ENCODE results near the gene ARID2. TPM values are rescaled to one million over a fixed set of nuclear protein-coding genes. Genes with fewer than 3 reads are reported as not detected.

Gene ARID2
- total RNA-seq, 1 experiment from 2014 or later = 21.9 TPM

- no peaks in the 10 kb centered on the region for H3K27me3 Mint-ChIP-seq (ENCODE audit: insufficient read depth, unreplicated experiment)
- intact Hi-C loops (cut with micrococcal nuclease) = loop anchor here (10.0 kb wide), 1 partner anchor 131 kb away; no protein-coding TSS in a partner anchor
- H3K4me3 Mint-ChIP-seq (ENCODE audit: unreplicated experiment) = no peak overlapping the region
- ChIA-PET POLR2A (no interaction called here), CTCF (no interaction called here)
- H3K4me1 Mint-ChIP-seq (ENCODE audit: insufficient read depth, unreplicated experiment) = no peaks in the 10 kb centered on the region
- no TSS peak for BruUV-seq (replicated peaks)
- H3K9me3 Mint-ChIP-seq (ENCODE audit: unreplicated experiment) = no peaks in the 10 kb centered on the region
- no peak overlapping the region for H3K27ac Mint-ChIP-seq (ENCODE audit: low read depth, unreplicated experiment)
- no peak for TF ChIP-seq CTCF (IDR thresholded peaks at IDR 0.05; ENCODE audit: unreplicated experiment)
- DNase-seq (ENCODE audit: unreplicated experiment) = no peak
- peaks cover 44% of the 10 kb centered on the region for H3K36me3 Mint-ChIP-seq (ENCODE audit: insufficient read depth, unreplicated experiment)
These were observed 166.5 kb downstream of the ARID2 start for GRCh38 chr12:45895961-45896360.

GRCh38 chr12:45898094-45898493, 168.6 kb downstream of the ARID2 start:
- no peak overlapping the region for H3K27ac Mint-ChIP-seq (ENCODE audit: low read depth, unreplicated experiment)
- H3K27me3 Mint-ChIP-seq (ENCODE audit: insufficient read depth, unreplicated experiment) = no peaks in the 10 kb centered on the region
- intact Hi-C loops (cut with micrococcal nuclease) = loop anchor here (10.0 kb wide), 1 partner anchor 133 kb away; no protein-coding TSS in a partner anchor
- BruUV-seq (replicated peaks) = no TSS peak
- H3K9me3 Mint-ChIP-seq (ENCODE audit: unreplicated experiment) = no peaks in the 10 kb centered on the region
- no peak overlapping the region for H3K4me3 Mint-ChIP-seq (ENCODE audit: unreplicated experiment)
- POLR2A ChIA-PET = no interaction called here
- peaks cover 39% of the 10 kb centered on the region for H3K36me3 Mint-ChIP-seq (ENCODE audit: insufficient read depth, unreplicated experiment)
- DNase-seq (ENCODE audit: unreplicated experiment) = no peak
- TF ChIP-seq CTCF (IDR thresholded peaks at IDR 0.05; ENCODE audit: unreplicated experiment) = no peak
- CTCF ChIA-PET = no interaction called here
- no peaks in the 10 kb centered on the region for H3K4me1 Mint-ChIP-seq (ENCODE audit: insufficient read depth, unreplicated experiment)

GRCh38 chr12:45907955-45908354, 178.4 kb downstream of the ARID2 start:
- H3K27ac Mint-ChIP-seq (ENCODE audit: low read depth, unreplicated experiment) = no peak overlapping the region
- no peaks in the 10 kb centered on the region for H3K27me3 Mint-ChIP-seq (ENCODE audit: insufficient read depth, unreplicated experiment)
- no peaks in the 10 kb centered on the region for H3K9me3 Mint-ChIP-seq (ENCODE audit: unreplicated experiment)
- no peak for TF ChIP-seq CTCF (IDR thresholded peaks at IDR 0.05; ENCODE audit: unreplicated experiment)
- POLR2A ChIA-PET = no interaction called here
- peaks cover 36% of the 10 kb centered on the region for H3K36me3 Mint-ChIP-seq (ENCODE audit: insufficient read depth, unreplicated experiment)
- BruUV-seq (replicated peaks) = no TSS peak
- intact Hi-C loops (cut with micrococcal nuclease) = loop anchor here (10.0 kb wide), 1 partner anchor 363 kb away; no protein-coding TSS in a partner anchor
- CTCF ChIA-PET = no interaction called here
- H3K4me3 Mint-ChIP-seq (ENCODE audit: unreplicated experiment) = no peak overlapping the region
- no peak for DNase-seq (ENCODE audit: unreplicated experiment)
- no peaks in the 10 kb centered on the region for H3K4me1 Mint-ChIP-seq (ENCODE audit: insufficient read depth, unreplicated experiment)

- H3K4me3 Mint-ChIP-seq (ENCODE audit: unreplicated experiment) = no peak overlapping the region
- H3K27me3 Mint-ChIP-seq (ENCODE audit: insufficient read depth, unreplicated experiment) = no peaks in the 10 kb centered on the region
- peaks cover 30% of the 10 kb centered on the region for H3K36me3 Mint-ChIP-seq (ENCODE audit: insufficient read depth, unreplicated experiment)
- TF ChIP-seq CTCF (IDR thresholded peaks at IDR 0.05; ENCODE audit: unreplicated experiment) = no peak
- H3K4me1 Mint-ChIP-seq (ENCODE audit: insufficient read depth, unreplicated experiment) = no peaks in the 10 kb centered on the region
- H3K27ac Mint-ChIP-seq (ENCODE audit: low read depth, unreplicated experiment) = no peak overlapping the region
- no peaks in the 10 kb centered on the region for H3K9me3 Mint-ChIP-seq (ENCODE audit: unreplicated experiment)
- ChIA-PET CTCF (no interaction called here), POLR2A (no interaction called here)
- DNase-seq (ENCODE audit: unreplicated experiment) = no peak
- intact Hi-C loops (cut with micrococcal nuclease) = loop anchor here (10.0 kb wide), 1 partner anchor 364 kb away; no protein-coding TSS in a partner anchor
- BruUV-seq (replicated peaks) = no TSS peak
These were observed 179.7 kb downstream of the ARID2 start for GRCh38 chr12:45909041-45909713.

All from MCF 10A (cell line).